ENCODE data around the gene ATAD1.

DNA sequence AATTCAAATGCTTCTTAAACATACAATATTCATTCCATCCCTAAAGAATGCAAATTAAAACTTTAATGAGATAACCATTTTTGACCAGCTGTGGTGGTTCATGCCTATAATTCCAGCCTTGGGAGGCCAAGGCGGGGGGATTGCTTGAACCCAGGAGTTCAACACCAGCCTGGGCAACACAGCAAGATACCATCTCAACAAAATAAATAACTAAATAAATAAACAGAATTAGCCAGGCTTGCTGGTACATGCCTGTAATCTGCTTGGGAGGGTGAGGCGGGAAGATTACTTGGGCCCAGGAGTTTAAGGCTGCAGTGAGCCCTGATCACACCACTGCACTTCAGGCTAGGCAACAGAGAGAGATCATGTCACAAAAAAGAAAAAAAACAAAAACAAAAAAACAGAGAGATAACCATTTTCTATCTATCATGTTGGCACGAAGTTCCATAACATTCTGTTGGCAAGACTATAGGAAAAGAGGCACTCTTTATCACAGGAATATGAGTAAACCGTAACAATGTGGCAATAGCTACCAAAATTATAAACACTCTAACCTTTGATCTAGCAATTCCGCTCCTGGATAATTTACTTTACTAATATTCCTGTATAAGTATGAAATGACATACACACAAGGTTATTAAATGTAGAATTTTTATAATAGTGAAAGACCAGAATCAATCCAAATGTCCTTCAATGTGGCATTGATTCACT lies 52.2 kb downstream of the ATAD1 start:
- TF ChIP-seq POLR2A (IDR thresholded peaks at IDR 0.05; ENCODE audit: low read length) (no peak), GATA1 (IDR thresholded peaks at IDR 0.05; ENCODE audit: low read depth, low read length) (no peak)
